ENCODE data around the gene PRPF6. TPM values are rescaled to one million over a fixed set of nuclear protein-coding genes. Genes with fewer than 3 reads are reported as not detected.

PRPF6 gene
- total and polyA plus RNA-seq, 2 donors (not counting 3 experiments of a cell fraction or from before 2014, with no cell fraction given): 35.3 to 67.4 TPM

DNA sequence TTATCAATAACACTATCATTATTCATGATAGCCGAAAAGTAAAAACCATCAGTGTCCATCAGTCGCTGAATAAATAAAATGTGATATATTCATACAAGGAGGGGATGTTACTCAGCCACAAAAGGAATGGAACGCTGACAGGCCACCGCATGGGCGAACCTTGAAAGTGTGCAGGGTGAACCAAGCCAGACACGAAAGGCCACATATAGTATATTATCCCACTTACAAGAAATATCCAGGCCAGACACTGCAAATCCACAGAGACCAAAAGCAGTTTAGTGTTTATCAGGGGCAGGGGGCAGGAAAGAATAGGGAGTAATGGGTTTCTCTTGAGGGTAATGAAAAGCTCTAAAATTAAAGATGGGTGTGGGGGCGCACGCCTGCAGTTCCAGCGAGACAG lies 62.8 kb downstream of the PRPF6 start:
- Histone ChIP-seq H3K9me1 (replicated peaks; ENCODE audit: control insufficient read depth, extremely low read depth, insufficient read depth, low read length) (no peaks in the 10 kb centered on the region), H3K4me1 (ENCODE audit: control insufficient read depth, extremely low read depth, insufficient read depth, low read length) (peaks cover 72% of the 10 kb centered on the region), H3K4me3 (replicated peaks in 1 of 3; ENCODE audit: insufficient read depth in 1 of 3, low read depth in 1 of 3, low read length in 3 of 3) (no peak overlapping the region), H2AFZ (ENCODE audit: low read depth, low read length) (no peak overlapping the region), H3K36me3 (ENCODE audit: control insufficient read depth in 2 of 2, extremely low read depth in 1 of 2, insufficient read depth in 2 of 2, low read length in 2 of 2) (peaks cover 9 to 13% of the 10 kb centered on the region in 2 experiments), H3K79me2 (ENCODE audit: control insufficient read depth, insufficient read depth, low read length) (peaks cover 20% of the 10 kb centered on the region), H3K27me3 (ENCODE audit: control insufficient read depth in 2 of 2, insufficient read depth in 2 of 2, low read length in 2 of 2) (no peaks in the 10 kb centered on the region), H3K4me2 (ENCODE audit: insufficient read depth, low read length) (no peak overlapping the region), H4K20me1 (replicated peaks; ENCODE audit: control insufficient read depth, extremely low read depth, insufficient read depth, low read length) (peaks cover 3% of the 10 kb centered on the region), H3K27ac (ENCODE audit: insufficient read depth, low read depth, low read length) (no peak overlapping the region), H3K9me3 (replicated peaks; ENCODE audit: control insufficient read depth, insufficient read depth, low read length) (no peaks in the 10 kb centered on the region), H3K9ac (replicated peaks; ENCODE audit: extremely low read depth, insufficient read depth, low read length) (no peak overlapping the region)
- no TSS peak for BruUV-seq (replicated peaks)
- TF ChIP-seq JUN (IDR thresholded peaks at IDR 0.05; ENCODE audit: borderline replicate concordance, insufficient read depth, insufficient read length, low read depth): no peak
- TF ChIP-seq, protein P1, sequence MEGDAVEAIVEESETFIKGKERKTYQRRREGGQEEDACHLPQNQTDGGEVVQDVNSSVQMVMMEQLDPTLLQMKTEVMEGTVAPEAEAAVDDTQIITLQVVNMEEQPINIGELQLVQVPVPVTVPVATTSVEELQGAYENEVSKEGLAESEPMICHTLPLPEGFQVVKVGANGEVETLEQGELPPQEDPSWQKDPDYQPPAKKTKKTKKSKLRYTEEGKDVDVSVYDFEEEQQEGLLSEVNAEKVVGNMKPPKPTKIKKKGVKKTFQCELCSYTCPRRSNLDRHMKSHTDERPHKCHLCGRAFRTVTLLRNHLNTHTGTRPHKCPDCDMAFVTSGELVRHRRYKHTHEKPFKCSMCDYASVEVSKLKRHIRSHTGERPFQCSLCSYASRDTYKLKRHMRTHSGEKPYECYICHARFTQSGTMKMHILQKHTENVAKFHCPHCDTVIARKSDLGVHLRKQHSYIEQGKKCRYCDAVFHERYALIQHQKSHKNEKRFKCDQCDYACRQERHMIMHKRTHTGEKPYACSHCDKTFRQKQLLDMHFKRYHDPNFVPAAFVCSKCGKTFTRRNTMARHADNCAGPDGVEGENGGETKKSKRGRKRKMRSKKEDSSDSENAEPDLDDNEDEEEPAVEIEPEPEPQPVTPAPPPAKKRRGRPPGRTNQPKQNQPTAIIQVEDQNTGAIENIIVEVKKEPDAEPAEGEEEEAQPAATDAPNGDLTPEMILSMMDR (IDR thresholded peaks at IDR 0.05; ENCODE audit: extremely low read depth in 1 of 2, insufficient read depth in 1 of 2, low read depth in 1 of 2, low read length in 2 of 2): no peak
- no peak for TF ChIP-seq POLR2A (IDR thresholded peaks at IDR 0.05; ENCODE audit: low read depth, low read length)
- TF ChIP-seq FOS (IDR thresholded peaks at IDR 0.05; ENCODE audit: borderline replicate concordance, insufficient read depth, low read length): no peak
- no peak for TF ChIP-seq MYC (IDR thresholded peaks at IDR 0.05; ENCODE audit: low read depth, low read length)
- TF ChIP-seq, protein P2, sequence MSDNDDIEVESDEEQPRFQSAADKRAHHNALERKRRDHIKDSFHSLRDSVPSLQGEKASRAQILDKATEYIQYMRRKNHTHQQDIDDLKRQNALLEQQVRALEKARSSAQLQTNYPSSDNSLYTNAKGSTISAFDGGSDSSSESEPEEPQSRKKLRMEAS (IDR thresholded peaks at IDR 0.05; ENCODE audit: insufficient read depth, insufficient read length): no peak
- TF ChIP-seq GATA2 (IDR thresholded peaks at IDR 0.05; ENCODE audit: insufficient read depth, insufficient read length, low read depth, low read length): no peak
- no peak for TF ChIP-seq EZH2 (IDR thresholded peaks at IDR 0.05; ENCODE audit: borderline replicate concordance, low read depth, low read length, severe bottlenecking)
- intact Hi-C loops (cut with micrococcal nuclease): no loop called here
- peak; percentile 37 for DNase-seq (ENCODE audit: low read depth, low spot score)
- FAIRE-seq: no peak
- ChIA-PET POLR2A (interaction anchor here (0.7 to 1.9 kb wide), 2 partner anchors 11 to 506 kb away, joined by 3 to 12 read pairs; no protein-coding TSS in a partner anchor), CTCF (interaction anchor here (1.0 to 1.9 kb wide), 3 partner anchors 10 to 64 kb away, joined by 3 to 7 read pairs (median 6); partner anchors contain the start of genes PRPF6 and SAMD10)
- dilution Hi-C loops (cut with MboI; ENCODE audit: extremely low pct_ligation_motif_present, low sequenced_read_pairs): no loop called here
